Activated T-helper 1 cell treated with anti-CD3 and anti-CD28 coated beads, Interleukin-12 subunit alpha, Interleukin-12 subunit beta, Interleukin-2, Interleukin-4 antibody, amounts not matched to agents 30 ng/mL and 10 ng/mL and 1 ng/mL, durations not matched to agents 14 hours and 24 hours and 36 hours (primary cell): Measurements from ENCODE around the gene BTN3A1. TPM values are rescaled to one million over a fixed set of nuclear protein-coding genes. Genes with fewer than 3 reads are reported as not detected.

Experiments used
- DNase-seq: peaks from one replicate; pipeline ENCODE4 v3.0.0; 2021; ENCODE audit warnings: low spot score
- H3K27ac Mint-ChIP-seq: one replicate; pipeline ENCODE4 v1.8.0; 2021; ENCODE audit warnings: mild to moderate bottlenecking, mixed read lengths
- H3K27me3 Mint-ChIP-seq: one replicate; pipeline ENCODE4 v1.8.0; 2022; ENCODE audit warnings: mild to moderate bottlenecking, moderate library complexity, mixed read lengths; ENCODE audit not compliant: insufficient read depth
- H3K36me3 Mint-ChIP-seq: one replicate; pipeline ENCODE4 v1.8.0; 2021; ENCODE audit warnings: low read depth, mixed read lengths
- H3K4me1 Mint-ChIP-seq: one replicate; pipeline ENCODE4 v1.8.0; 2021; ENCODE audit warnings: low read depth, mixed read lengths
- H3K4me3 Mint-ChIP-seq: one replicate; pipeline ENCODE4 v1.8.0; 2021; ENCODE audit warnings: mild to moderate bottlenecking, moderate library complexity, mixed read lengths
- H3K9me3 Mint-ChIP-seq: one replicate; pipeline ENCODE4 v1.8.0; 2021; ENCODE audit warnings: mixed read lengths
- intact Hi-C: fragments of 100-400 bp; cut with micrococcal nuclease; formaldehyde crosslinking; loops from one replicate; pipeline ENCODE4 v1.15.1; 2024
- total RNA-seq: library from RNA; stranded (reverse); gene quantifications from 2 replicates; pipeline ENCODE4 v1.2.3, GENCODE V29; 2022

The BTN3A1 gene
- total RNA-seq, 1 donor from 2014 or later = 30.6 TPM

DNA sequence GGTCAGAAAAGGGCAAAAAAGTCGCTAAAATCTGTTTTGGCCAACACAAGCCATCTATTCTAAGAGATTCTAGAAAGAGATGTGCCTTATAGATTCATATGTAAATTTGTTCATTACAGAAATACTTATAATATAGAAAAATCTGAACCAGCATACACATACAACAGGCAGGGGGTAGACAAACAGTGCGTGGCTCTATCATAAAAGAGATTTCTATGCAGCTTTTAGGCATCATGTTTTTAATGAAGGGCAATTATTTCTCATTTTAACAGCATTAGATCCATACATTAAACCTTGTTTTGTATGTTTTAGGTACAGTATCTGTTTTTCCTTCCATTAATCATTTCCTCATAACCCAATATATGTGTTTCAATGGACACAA, 38.9 kb downstream of the BTN3A1 start:
- H3K36me3 Mint-ChIP-seq = peaks cover 26% of the 10 kb centered on the region
- intact Hi-C loops = loop anchor here (1.0 to 2.0 kb wide), 7 partner anchors 16 to 92 kb away; partner anchors contain the start of genes BTN2A1, BTN2A2, BTN3A1 and BTN3A2
- peaks cover 53% of the 10 kb centered on the region for H3K4me1 Mint-ChIP-seq
- peak overlapping the region; percentile 92 for H3K27ac Mint-ChIP-seq
- H3K4me3 Mint-ChIP-seq = peak overlapping the region; percentile 87
- H3K9me3 Mint-ChIP-seq = no peaks in the 10 kb centered on the region
- no peak for DNase-seq
- no peaks in the 10 kb centered on the region for H3K27me3 Mint-ChIP-seq

GRCh38 chr6:26441977-26442376, 39.9 kb downstream of the BTN3A1 start:
- peak overlapping the region; percentile 87 for H3K4me3 Mint-ChIP-seq
- intact Hi-C loops = loop anchor here (2.0 kb wide), 1 partner anchor 91 kb away; no protein-coding TSS in a partner anchor
- H3K27me3 Mint-ChIP-seq = no peaks in the 10 kb centered on the region
- H3K4me1 Mint-ChIP-seq = peaks cover 63% of the 10 kb centered on the region
- no peaks in the 10 kb centered on the region for H3K9me3 Mint-ChIP-seq
- H3K36me3 Mint-ChIP-seq = peaks cover 29% of the 10 kb centered on the region
- no peak for DNase-seq
- peak overlapping the region; percentile 36 for H3K27ac Mint-ChIP-seq

DNA sequence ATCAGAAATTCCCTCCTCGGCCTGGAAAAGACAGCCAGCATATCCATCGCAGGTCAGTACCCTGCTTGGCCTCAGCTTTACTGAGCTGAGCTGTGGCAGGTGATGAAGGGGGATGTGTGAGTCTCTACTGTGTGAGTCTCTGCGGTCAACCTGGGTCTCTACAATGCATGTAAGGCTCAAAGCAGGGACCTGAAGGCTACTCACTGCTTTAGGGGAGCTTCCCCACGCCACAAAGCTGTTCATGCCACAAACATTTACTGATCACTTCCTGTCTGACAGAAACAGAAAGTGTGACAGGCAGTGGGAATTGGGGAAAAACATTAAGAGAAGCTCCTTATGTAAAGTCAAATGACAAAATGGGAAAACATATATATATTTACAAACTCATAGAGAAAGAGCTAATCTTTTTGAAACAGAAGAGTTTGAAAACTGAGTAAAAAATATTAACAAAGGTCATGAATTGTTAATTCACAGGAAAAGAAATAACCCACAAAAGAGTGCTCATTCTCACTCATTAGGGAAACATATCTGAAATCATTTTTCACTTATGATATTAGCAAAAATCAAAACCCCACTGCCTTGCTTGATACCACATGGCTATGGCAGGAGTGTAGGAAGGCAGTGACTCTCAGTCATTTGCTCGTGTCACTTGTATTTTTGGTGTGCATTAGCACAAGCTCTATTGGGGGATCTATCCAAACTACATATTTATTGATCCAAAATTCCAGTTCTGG, 44.0 kb downstream of the BTN3A1 start:
- peaks cover 52% of the 10 kb centered on the region for H3K4me1 Mint-ChIP-seq
- H3K36me3 Mint-ChIP-seq = peaks cover 59% of the 10 kb centered on the region
- no peak for DNase-seq
- H3K9me3 Mint-ChIP-seq = no peaks in the 10 kb centered on the region
- H3K4me3 Mint-ChIP-seq = peak overlapping the region; percentile 28
- intact Hi-C loops = no loop called here
- no peaks in the 10 kb centered on the region for H3K27me3 Mint-ChIP-seq
- peak overlapping the region; percentile 46 for H3K27ac Mint-ChIP-seq

DNA sequence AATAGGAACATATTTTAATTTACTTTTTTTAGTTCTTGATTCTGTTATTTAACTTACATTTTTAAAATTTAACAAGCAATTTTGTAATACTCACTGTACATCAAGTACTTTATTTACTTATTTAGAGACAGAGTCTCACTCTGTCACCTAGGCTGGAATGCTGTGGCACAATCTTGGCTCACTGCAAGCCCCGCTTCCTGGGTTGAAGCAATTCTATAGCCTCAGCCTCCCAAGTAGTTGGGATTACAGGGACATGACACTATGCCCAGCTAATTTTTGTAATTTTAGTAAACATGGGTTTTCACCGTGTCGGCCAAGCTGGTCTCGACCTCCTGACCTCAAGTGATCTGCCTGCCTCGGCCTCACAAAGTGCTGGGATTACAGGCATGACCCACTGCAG, 45.2 kb downstream of the BTN3A1 start:
- intact Hi-C loops = no loop called here
- H3K36me3 Mint-ChIP-seq = peaks cover 67% of the 10 kb centered on the region
- H3K4me1 Mint-ChIP-seq = peaks cover 44% of the 10 kb centered on the region

GRCh38 chr6:26450240-26450639, 48.2 kb downstream of the BTN3A1 start:
- no peaks in the 10 kb centered on the region for H3K9me3 Mint-ChIP-seq
- no peaks in the 10 kb centered on the region for H3K27me3 Mint-ChIP-seq
- no peak overlapping the region for H3K4me3 Mint-ChIP-seq
- no peak for DNase-seq
- intact Hi-C loops = no loop called here
- no peak overlapping the region for H3K27ac Mint-ChIP-seq
- peaks cover 26% of the 10 kb centered on the region for H3K4me1 Mint-ChIP-seq
- peaks cover 50% of the 10 kb centered on the region for H3K36me3 Mint-ChIP-seq

More for the DNA sequence above, 45.2 kb downstream of the BTN3A1 start:
- no peaks in the 10 kb centered on the region for H3K9me3 Mint-ChIP-seq
- H3K27ac Mint-ChIP-seq = no peak overlapping the region
- no peaks in the 10 kb centered on the region for H3K27me3 Mint-ChIP-seq
- no peak overlapping the region for H3K4me3 Mint-ChIP-seq
- DNase-seq = no peak

- Mint-ChIP-seq H3K27ac (no peak overlapping the region), H3K9me3 (no peaks in the 10 kb centered on the region), H3K27me3 (no peaks in the 10 kb centered on the region), H3K36me3 (peaks cover 39% of the 10 kb centered on the region), H3K4me3 (no peak overlapping the region), H3K4me1 (peaks cover 22% of the 10 kb centered on the region)
- intact Hi-C loops = no loop called here
- no peak for DNase-seq
Measured at GRCh38 chr6:26452631-26453235, 50.7 kb downstream of the BTN3A1 start.

DNA sequence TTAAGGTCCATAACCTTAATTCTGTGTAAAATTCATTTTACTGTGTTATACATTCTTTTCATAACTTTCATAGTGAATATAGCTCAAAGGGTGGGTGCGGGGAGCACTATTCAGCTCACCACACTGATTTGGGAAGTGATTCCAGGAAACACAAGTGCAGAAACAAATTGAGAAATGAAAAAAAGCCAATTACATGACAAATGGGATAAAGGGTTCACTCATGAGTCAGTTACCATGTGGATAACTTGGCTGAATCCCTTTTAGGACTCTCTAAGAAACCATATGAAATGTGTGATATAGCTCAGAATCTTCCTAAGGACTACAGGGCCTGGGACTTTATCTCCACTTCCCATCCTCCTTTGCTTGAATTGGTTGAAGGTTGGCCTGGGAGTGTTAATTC, 52.6 kb downstream of the BTN3A1 start:
- intact Hi-C loops = loop anchor here (5.0 kb wide), 2 partner anchors 52 to 112 kb away; partner anchors contain the start of gene BTN3A1
- Mint-ChIP-seq H3K4me3 (no peak overlapping the region), H3K36me3 (peaks cover 33% of the 10 kb centered on the region), H3K27ac (no peak overlapping the region), H3K4me1 (peaks cover 27% of the 10 kb centered on the region), H3K9me3 (no peaks in the 10 kb centered on the region), H3K27me3 (no peaks in the 10 kb centered on the region)
- DNase-seq = no peak

DNA sequence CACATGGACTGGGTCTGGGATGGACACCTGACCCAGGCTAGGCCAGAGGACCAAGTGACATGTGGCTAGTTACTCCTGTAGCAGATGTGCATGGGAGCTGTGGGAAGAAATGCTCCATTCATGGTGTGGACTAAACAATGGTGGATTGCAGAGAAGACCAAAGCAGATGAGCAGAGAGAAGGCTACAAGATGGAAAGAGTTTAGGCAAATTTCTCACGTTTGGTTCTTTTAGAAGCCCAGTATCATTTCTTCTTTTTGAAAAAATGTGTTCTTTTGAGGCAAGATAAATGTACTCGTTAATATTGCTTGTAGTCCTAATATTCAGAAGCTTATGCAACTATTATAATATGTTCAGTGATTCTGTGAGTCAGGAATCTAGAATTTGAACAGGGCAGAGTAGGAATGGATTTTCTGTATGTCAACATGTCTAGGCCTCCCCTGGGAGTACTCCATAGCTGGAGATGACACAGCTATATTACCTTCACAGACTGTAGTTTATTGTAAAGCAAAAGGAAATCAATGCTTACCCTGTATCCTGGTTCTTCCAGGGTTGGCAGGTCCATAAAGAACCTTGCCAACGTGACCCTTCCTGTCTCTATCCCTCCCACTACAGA, 53.4 kb downstream of the BTN3A1 start:
- Mint-ChIP-seq H3K36me3 (peaks cover 35% of the 10 kb centered on the region), H3K27me3 (no peaks in the 10 kb centered on the region), H3K27ac (no peak overlapping the region), H3K9me3 (no peaks in the 10 kb centered on the region), H3K4me3 (no peak overlapping the region), H3K4me1 (peaks cover 35% of the 10 kb centered on the region)
- DNase-seq = no peak
- intact Hi-C loops = loop anchor here (5.0 kb wide), 2 partner anchors 53 to 113 kb away; partner anchors contain the start of gene BTN3A1

DNA sequence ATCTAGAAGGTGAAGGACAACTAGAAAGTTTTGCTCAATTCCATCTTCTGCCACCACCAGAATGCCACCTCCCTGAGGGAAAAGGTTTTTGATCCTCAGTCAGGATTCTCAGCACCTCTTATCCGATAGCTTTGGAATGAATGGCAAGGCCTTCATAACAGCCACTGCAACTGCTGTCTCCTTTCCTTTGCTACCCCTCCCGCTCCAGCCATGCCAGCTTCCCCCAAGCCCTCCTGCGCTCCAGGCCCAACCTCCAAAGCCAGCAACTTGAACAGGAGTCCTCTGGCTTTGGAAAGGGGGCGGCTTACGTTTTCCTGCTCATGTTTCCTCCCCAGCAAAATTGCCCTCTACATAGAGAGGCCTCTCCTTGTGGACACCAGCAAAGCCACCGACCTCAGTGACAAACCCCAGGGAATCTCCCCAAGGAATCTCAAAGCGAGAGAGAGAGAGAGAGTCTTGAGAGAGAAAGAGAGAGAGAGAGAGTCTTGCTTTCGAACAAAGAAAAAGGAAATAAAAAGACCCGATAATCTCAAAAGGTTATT, 55.3 kb downstream of the BTN3A1 start:
- Mint-ChIP-seq H3K4me3 (peak overlapping the region; percentile 100), H3K9me3 (no peaks in the 10 kb centered on the region), H3K27me3 (no peaks in the 10 kb centered on the region), H3K36me3 (peaks cover 32% of the 10 kb centered on the region), H3K27ac (peak overlapping the region; percentile 96), H3K4me1 (peaks cover 50% of the 10 kb centered on the region)
- intact Hi-C loops = loop anchor here (1.0 to 5.0 kb wide), 10 partner anchors 16 to 115 kb away; partner anchors contain the start of genes BTN2A2, BTN3A1, BTN3A3 and HMGN4
- no peak for DNase-seq

- peak within 1 kb of the TSS; percentile 100 for H3K4me3 Mint-ChIP-seq
- peak; percentile 68 for DNase-seq
- no peaks in the 10 kb centered on the region for H3K9me3 Mint-ChIP-seq
- H3K27me3 Mint-ChIP-seq = no peaks in the 10 kb centered on the region
- H3K4me1 Mint-ChIP-seq = peaks cover 57% of the 10 kb centered on the region
- peak within 1 kb of the TSS; percentile 96 for H3K27ac Mint-ChIP-seq
- intact Hi-C loops = loop anchor here (1.0 to 5.0 kb wide), 10 partner anchors 15 to 116 kb away; partner anchors contain the start of genes BTN2A2, BTN3A1, BTN3A3 and HMGN4
- H3K36me3 Mint-ChIP-seq = peaks cover 39% of the 10 kb centered on the region
Measured at GRCh38 chr6:26457806-26458688, 56.0 kb downstream of the BTN3A1 start, which contains the start of gene BTN2A1. Gene BTN2A1, plus strand, starts transcription at chr6:26457955. Its CDS starts 682 bp downstream, at chr6:26458637.

DNA sequence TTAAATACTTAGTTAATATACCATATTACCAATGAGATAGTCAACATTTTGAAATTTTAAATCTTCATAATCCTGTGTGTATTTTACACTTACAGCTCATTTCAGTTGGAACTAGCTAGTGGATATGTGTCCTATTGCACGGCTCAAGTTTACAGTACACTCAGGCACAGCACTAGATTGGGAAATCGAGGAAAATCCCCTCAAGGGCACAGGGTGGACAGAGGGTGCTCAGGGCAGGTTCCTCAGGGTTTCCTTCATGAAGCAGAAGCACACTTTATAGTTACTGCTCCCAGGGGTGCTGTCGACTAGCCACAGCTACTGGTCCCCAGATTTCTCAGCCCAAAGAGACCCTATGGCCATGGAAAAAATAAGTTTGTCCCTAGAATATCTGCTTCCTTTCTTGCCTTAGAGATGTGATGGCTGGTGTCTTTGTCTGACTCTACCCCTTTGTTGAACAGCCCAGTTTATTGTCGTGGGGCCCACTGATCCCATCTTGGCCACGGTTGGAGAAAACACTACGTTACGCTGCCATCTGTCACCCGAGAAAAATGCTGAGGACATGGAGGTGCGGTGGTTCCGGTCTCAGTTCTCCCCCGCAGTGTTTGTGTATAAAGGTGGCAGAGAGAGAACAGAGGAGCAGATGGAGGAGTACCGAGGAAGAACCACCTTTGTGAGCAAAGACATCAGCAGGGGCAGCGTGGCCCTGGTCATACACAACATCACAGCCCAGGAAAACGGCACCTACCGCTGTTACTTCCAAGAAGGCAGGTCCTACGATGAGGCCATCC, 57.1 kb downstream of the BTN3A1 start:
- DNase-seq = no peak
- intact Hi-C loops = loop anchor here (5.0 kb wide), 2 partner anchors 57 to 117 kb away; partner anchors contain the start of gene BTN3A1
- Mint-ChIP-seq H3K4me1 (peaks cover 68% of the 10 kb centered on the region), H3K27ac (peak overlapping the region; percentile 68), H3K4me3 (peak overlapping the region; percentile 85), H3K27me3 (no peaks in the 10 kb centered on the region), H3K9me3 (no peaks in the 10 kb centered on the region), H3K36me3 (peaks cover 51% of the 10 kb centered on the region)
